Aorta (tissue), 5 donors: ENCODE data around the gene MN1. TPM values are rescaled to one million over a fixed set of nuclear protein-coding genes. Genes with fewer than 3 reads are reported as not detected.

Experiments
- ATAC-seq: fragments of 200-7000 bp; cut with Tn5 transposase; one replicate; pipeline ENCODE4 v1.9.1; 2022; ENCODE audit warnings: moderate library complexity; ENCODE audit not compliant: low FRiP score
- DNase-seq, 2 donors: peaks; one replicate each; pipeline ENCODE4 v3.0.0-alpha.2; 2020
- H3K27ac ChIP-seq, 2 donors: one replicate each; pipeline ENCODE4 v1.5.1; 2013; ENCODE audit warnings: low read length in 2 of 2, mild to moderate bottlenecking in 2 of 2, moderate library complexity in 2 of 2, control low read depth in 1 of 2, inconsistent platforms in 1 of 2, low read depth in 1 of 2
- H3K27me3 ChIP-seq, 2 donors: one replicate each; pipeline ENCODE4 v1.6.1; 2013; ENCODE audit warnings: control low read depth in 1 of 2, low read length in 1 of 2, mild to moderate bottlenecking in 1 of 2, moderate library complexity in 1 of 2; ENCODE audit not compliant: insufficient read depth in 2 of 2, control insufficient read depth in 1 of 2
- H3K36me3 ChIP-seq, 2 donors: one replicate each; pipeline ENCODE4 v1.6.1; 2013; ENCODE audit warnings: control low read depth in 1 of 2, low read length in 1 of 2, mild to moderate bottlenecking in 1 of 2; ENCODE audit not compliant: insufficient read depth in 2 of 2, control insufficient read depth in 1 of 2
- H3K4me1 ChIP-seq, 2 donors: one replicate each; pipeline ENCODE4 v1.6.1; 2013; ENCODE audit warnings: low read length in 2 of 2, control low read depth in 1 of 2, mild to moderate bottlenecking in 1 of 2, moderate library complexity in 1 of 2; ENCODE audit not compliant: insufficient read depth in 2 of 2, control insufficient read depth in 1 of 2
- H3K4me3 ChIP-seq, 2 donors: one replicate each; pipeline ENCODE4 v1.5.1; 2013; ENCODE audit warnings: low read length in 2 of 2, control low read depth in 1 of 2, mild to moderate bottlenecking in 1 of 2
- H3K9me3 ChIP-seq: one replicate; pipeline ENCODE4 v1.6.1; 2013; ENCODE audit warnings: mild to moderate bottlenecking, low read length; ENCODE audit not compliant: control insufficient read depth
- WGBS, 2 donors: extraction: QIAGEN DNeasy Blood & Tissue Kit; methylation state at CpG; one replicate each; pipeline ENCODE4 v1.1.7; 2013; 5-methylcytosine and 5-hydroxymethylcytosine counted together
- intact Hi-C, 2 donors: fragments of 100-400 bp; cut with DNase I; formaldehyde crosslinking; loops; one replicate each; pipeline versions ENCODE4 v1.14.2 to v1.15.0; 2022
- polyA plus RNA-seq, 2 donors: library from polyadenylated mRNA; stranded (reverse); fragments of 200-250 nt; gene quantifications; one replicate each; pipeline ENCODE4 v1.2.3, GENCODE V29; 2013
- total RNA-seq, 2 donors: library from RNA; stranded (reverse); fragmentation: NEBNext Ultra II Directional; extraction: Animal tissue kit (Norgen Biotek cat#: 25700); gene quantifications; one replicate each; pipeline ENCODE4 v1.2.1, GENCODE V29; 2021
- donor health status: healthy with polysubstance abuse.
- donor health status: Bipolar disorder and iron deficiency.
- donor health status: DM: no; HTN: no; CAD: no.
- donor health status: DM: no; HTN: no; CAD: no.
- donor health status: DM: yes; HTN: yes; CAD: no.

Gene MN1
- total and polyA plus RNA-seq, 4 donors, result 2.1 to 37.7 (median 13.3) TPM

GRCh38 chr22:27792452-27793161, 8.9 kb downstream of the MN1 start:
- Histone ChIP-seq H3K4me1 (peaks cover 0 to 2% of the 10 kb centered on the region in 2 donors), H3K9me3 (no peaks in the 10 kb centered on the region), H3K27ac (peak overlapping the region; percentile 69 to 91), H3K36me3 (no peaks in the 10 kb centered on the region), H3K4me3 (no peak overlapping the region), H3K27me3 (no peaks in the 10 kb centered on the region)
- peak in 1 of 2 donors; percentile 45 for DNase-seq
- 20 to 23% methylated on average over 8 of the region's 8 CpGs for WGBS, 2 donors
- no peak for ATAC-seq
- intact Hi-C loops, result no loop called here

- Histone ChIP-seq H3K27ac (peak overlapping the region; percentile 86 to 95), H3K27me3 (no peaks in the 10 kb centered on the region), H3K36me3 (no peaks in the 10 kb centered on the region), H3K9me3 (no peaks in the 10 kb centered on the region), H3K4me1 (peaks cover 0 to 2% of the 10 kb centered on the region in 2 donors), H3K4me3 (no peak overlapping the region)
- DNase-seq (no peak), ATAC-seq (no peak)
- 21 to 23% methylated on average over 3 of the region's 3 CpGs for WGBS, 2 donors
- intact Hi-C loops, result no loop called here
Measured at GRCh38 chr22:27791859-27792241, 9.7 kb downstream of the MN1 start.

- Histone ChIP-seq H3K27me3 (no peaks in the 10 kb centered on the region), H3K4me3 (peak overlapping the region in 1 of 2 donors; percentile 0), H3K9me3 (no peaks in the 10 kb centered on the region), H3K4me1 (peaks cover 0 to 2% of the 10 kb centered on the region in 2 donors), H3K27ac (peak overlapping the region; percentile 86 to 95), H3K36me3 (no peaks in the 10 kb centered on the region)
- intact Hi-C loops, result no loop called here
- 7 to 20% methylated on average over 17 of the region's 17 CpGs for WGBS, 2 donors
- no peak for DNase-seq
- ATAC-seq, result no peak
Measured at GRCh38 chr22:27791159-27791858, 10.2 kb downstream of the MN1 start.

- no peak for ATAC-seq
- H3K36me3 ChIP-seq, result no peaks in the 10 kb centered on the region
- no peak for DNase-seq
- no peak overlapping the region for H3K4me3 ChIP-seq
- H3K27me3 ChIP-seq, result no peaks in the 10 kb centered on the region
- peaks cover 0 to 3% of the 10 kb centered on the region in 2 donors for H3K4me1 ChIP-seq
- WGBS, 2 donors, result 18 to 25% methylated on average over 25 of the region's 25 CpGs
- H3K9me3 ChIP-seq, result no peaks in the 10 kb centered on the region
- intact Hi-C loops, result no loop called here
- peak overlapping the region; percentile 84 to 86 for H3K27ac ChIP-seq
Measured at GRCh38 chr22:27790376-27791158, 11.0 kb downstream of the MN1 start.

GRCh38 chr22:27788500-27789288, 12.9 kb downstream of the MN1 start:
- Histone ChIP-seq H3K27me3 (no peaks in the 10 kb centered on the region), H3K4me3 (no peak overlapping the region), H3K36me3 (no peaks in the 10 kb centered on the region), H3K4me1 (peaks cover 0 to 5% of the 10 kb centered on the region in 2 donors), H3K9me3 (no peaks in the 10 kb centered on the region), H3K27ac (peak overlapping the region in 1 of 2 donors; percentile 47)
- 57 to 65% methylated on average over 20 of the region's 20 CpGs for WGBS, 2 donors
- DNase-seq, result peak in 1 of 2 donors; percentile 21
- intact Hi-C loops, result loop anchor here (5.0 to 10.0 kb wide), 3 partner anchors 36 to 276 kb away; no protein-coding TSS in a partner anchor
- no peak for ATAC-seq

- ATAC-seq, result no peak
- intact Hi-C loops, result loop anchor here (5.0 to 10.0 kb wide), 3 partner anchors 35 to 275 kb away; no protein-coding TSS in a partner anchor
Measured at GRCh38 chr22:27786965-27787364, 14.6 kb downstream of the MN1 start.

GRCh38 chr22:27786291-27786932, 15.1 kb downstream of the MN1 start:
- no peaks in the 10 kb centered on the region for H3K9me3 ChIP-seq
- 17 to 35% methylated on average over 14 of the region's 14 CpGs for WGBS, 2 donors
- peaks cover 0 to 5% of the 10 kb centered on the region in 2 donors for H3K4me1 ChIP-seq
- no peaks in the 10 kb centered on the region for H3K36me3 ChIP-seq
- H3K27me3 ChIP-seq, result no peaks in the 10 kb centered on the region
- intact Hi-C loops, result loop anchor here (5.0 to 10.0 kb wide), 3 partner anchors 34 to 274 kb away; no protein-coding TSS in a partner anchor
- no peak overlapping the region for H3K4me3 ChIP-seq
- peak overlapping the region; percentile 87 to 95 for H3K27ac ChIP-seq
- DNase-seq, result no peak
- peak; percentile 31 for ATAC-seq

More at GRCh38 chr22:27786965-27787364, 14.6 kb downstream of the MN1 start:
- DNase-seq, result no peak
- H3K27me3 ChIP-seq, result no peaks in the 10 kb centered on the region
- H3K4me1 ChIP-seq, result peaks cover 0 to 5% of the 10 kb centered on the region in 2 donors
- WGBS, 2 donors, result 57 to 70% methylated on average over 13 of the region's 13 CpGs
- H3K27ac ChIP-seq, result peak overlapping the region; percentile 40 to 87
- H3K9me3 ChIP-seq, result no peaks in the 10 kb centered on the region
- H3K4me3 ChIP-seq, result no peak overlapping the region
- H3K36me3 ChIP-seq, result no peaks in the 10 kb centered on the region
